HL-60/S4 (cell line): ENCODE measurements around the gene PDE4B.

Source experiments
- in situ Hi-C: fragments of 300-500 bp; cut with MboI; formaldehyde crosslinking; loops from 2 replicates; pipeline ENCODE4 v1.14.3; 2022; ENCODE audit warnings: low sequenced_read_pairs

The PDE4B gene

GRCh38 chr1:66274634-66275033 is 481.9 kb downstream of the PDE4B start:
- in situ Hi-C loops: no loop called here

GRCh38 chr1:66275083-66275482 is 482.4 kb downstream of the PDE4B start:
- in situ Hi-C loops: no loop called here

GRCh38 chr1:66275601-66276023 is 482.9 kb downstream of the PDE4B start:
- in situ Hi-C loops: no loop called here

- in situ Hi-C loops: no loop called here
Observed at GRCh38 chr1:66276218-66276617, 483.5 kb downstream of the PDE4B start.

GRCh38 chr1:66278260-66279021 is 485.7 kb downstream of the PDE4B start:
- in situ Hi-C loops: no loop called here

GRCh38 chr1:66281808-66282207 is 489.1 kb downstream of the PDE4B start:
- in situ Hi-C loops: no loop called here

- in situ Hi-C loops: no loop called here
Observed at GRCh38 chr1:66282343-66282852, 489.7 kb downstream of the PDE4B start.

- in situ Hi-C loops: no loop called here
Observed at GRCh38 chr1:66282891-66283621, 490.4 kb downstream of the PDE4B start.

- in situ Hi-C loops: no loop called here
Observed at GRCh38 chr1:66283622-66284041, 490.9 kb downstream of the PDE4B start.

- in situ Hi-C loops: no loop called here
Observed at GRCh38 chr1:66284746-66285145, 492.1 kb downstream of the PDE4B start.

- in situ Hi-C loops: no loop called here
Observed at GRCh38 chr1:66285618-66286270, 493.0 kb downstream of the PDE4B start.

- in situ Hi-C loops: no loop called here
Observed at GRCh38 chr1:66286307-66286706, 493.6 kb downstream of the PDE4B start.

GRCh38 chr1:66288048-66288447 is 495.4 kb downstream of the PDE4B start:
- in situ Hi-C loops: no loop called here

GRCh38 chr1:66290761-66291530 is 498.3 kb downstream of the PDE4B start:
- in situ Hi-C loops: no loop called here

GRCh38 chr1:66291531-66291864 is 498.8 kb downstream of the PDE4B start:
- in situ Hi-C loops: no loop called here

- in situ Hi-C loops: no loop called here
Observed at GRCh38 chr1:66292305-66292704, 499.6 kb downstream of the PDE4B start.

- in situ Hi-C loops: no loop called here
Observed at GRCh38 chr1:66292944-66293343, 500.2 kb downstream of the PDE4B start.

GRCh38 chr1:66294707-66295370 is 502.1 kb downstream of the PDE4B start:
- in situ Hi-C loops: no loop called here

GRCh38 chr1:66295803-66296202 is 503.1 kb downstream of the PDE4B start:
- in situ Hi-C loops: no loop called here

- in situ Hi-C loops: no loop called here
Observed at GRCh38 chr1:66296370-66296769, 503.7 kb downstream of the PDE4B start.
